DMS 273 treated with DMSO at 0.1 percent for 48 hours (cell line): ENCODE data around the gene RSPH6A.

Experiments
- DNase-seq: peaks from one replicate; lab custom pipeline; 2025; lab: John Stamatoyannopoulos, UW

Gene RSPH6A

DNA sequence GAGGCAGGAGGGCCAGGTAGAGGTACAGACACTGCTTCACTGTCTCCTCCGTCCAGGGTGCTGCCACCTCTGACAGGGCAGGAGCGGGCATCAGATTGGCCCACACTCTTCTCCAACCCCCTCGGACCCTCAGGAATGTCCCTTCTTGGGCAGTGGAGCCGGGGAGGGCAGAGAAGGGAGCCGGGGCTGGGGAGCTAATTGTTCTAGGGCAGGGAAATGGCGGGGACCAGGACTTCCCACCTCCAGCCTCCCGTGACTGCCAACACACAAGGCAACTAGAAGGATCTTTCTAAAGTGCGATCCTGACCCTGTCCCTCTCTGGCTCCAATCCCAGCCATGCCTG lies 10.1 kb upstream of the RSPH6A start:
- no peak for DNase-seq

GRCh38 chr19:45824531-45825262 lies 9.6 kb upstream of the RSPH6A start:
- no peak for DNase-seq

DNA sequence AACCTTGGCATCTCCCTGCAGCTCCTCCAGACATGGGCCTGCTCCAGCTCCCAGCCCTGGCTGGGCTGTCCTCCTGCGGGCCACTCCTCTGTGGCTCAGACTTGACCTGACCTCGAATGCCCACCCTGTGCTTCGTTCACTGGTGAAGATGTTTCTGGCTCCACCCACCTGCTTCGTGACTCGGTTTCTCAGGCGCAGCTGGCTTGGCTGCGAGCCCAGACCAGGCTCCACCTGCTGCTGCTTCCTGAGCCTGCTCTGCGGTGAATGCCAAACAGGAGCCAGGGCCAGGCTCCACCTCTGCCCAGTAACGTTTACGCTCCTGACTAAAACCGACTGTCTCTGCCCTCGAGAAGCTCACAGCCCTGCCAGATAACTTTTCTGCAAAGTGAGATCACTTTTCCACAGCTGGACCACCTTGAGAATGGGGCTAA lies 8.9 kb upstream of the RSPH6A start:
- DNase-seq: no peak

DNA sequence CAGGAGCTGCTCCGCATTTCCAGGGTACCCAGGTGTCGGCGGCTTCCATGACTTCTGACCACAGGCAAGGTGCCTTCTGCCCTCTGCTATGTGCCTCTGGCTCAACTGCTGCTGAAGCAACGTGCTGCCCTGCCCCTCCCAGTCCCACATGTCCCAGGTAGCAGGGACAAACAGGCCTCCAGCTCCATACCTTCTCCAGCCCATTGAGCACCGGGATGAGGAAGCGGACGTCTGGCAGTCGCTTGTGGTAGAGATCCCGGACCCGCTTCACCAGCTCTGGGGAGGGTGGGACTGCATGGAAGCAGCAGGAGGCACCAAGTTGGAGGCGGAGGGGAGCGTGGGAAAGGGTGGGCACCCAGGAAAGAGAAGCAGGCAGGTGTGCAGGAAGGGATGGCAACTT lies 8.1 kb upstream of the RSPH6A start:
- DNase-seq: no peak

GRCh38 chr19:45822716-45823115 lies 7.6 kb upstream of the RSPH6A start:
- no peak for DNase-seq

DNA sequence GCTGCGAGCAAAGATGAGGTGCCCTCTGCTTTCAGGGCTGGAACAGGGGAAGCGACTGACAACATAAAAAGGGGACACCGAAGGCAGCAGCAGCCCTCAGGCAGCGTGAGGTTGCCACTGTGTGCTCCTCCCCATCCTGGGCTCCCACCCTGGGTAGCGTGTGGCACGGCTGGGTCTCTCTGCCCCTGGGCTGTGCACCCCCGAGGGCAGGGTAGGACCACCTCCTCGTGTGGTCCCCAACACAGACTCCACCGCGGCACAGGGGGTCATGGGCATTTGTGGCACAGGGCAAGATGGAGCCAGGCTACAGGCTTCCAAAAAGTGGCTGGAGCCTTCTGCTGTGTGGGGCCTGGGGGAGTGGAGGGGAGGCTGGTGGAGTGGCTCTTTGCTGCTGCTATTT lies 6.5 kb upstream of the RSPH6A start:
- DNase-seq: no peak

GRCh38 chr19:45821103-45821521 lies 6.0 kb upstream of the RSPH6A start:
- no peak for DNase-seq

- no peak for DNase-seq
Measured at GRCh38 chr19:45820413-45821102, 5.5 kb upstream of the RSPH6A start.

- no peak for DNase-seq
Measured at GRCh38 chr19:45819769-45820168, 4.7 kb upstream of the RSPH6A start.

DNA sequence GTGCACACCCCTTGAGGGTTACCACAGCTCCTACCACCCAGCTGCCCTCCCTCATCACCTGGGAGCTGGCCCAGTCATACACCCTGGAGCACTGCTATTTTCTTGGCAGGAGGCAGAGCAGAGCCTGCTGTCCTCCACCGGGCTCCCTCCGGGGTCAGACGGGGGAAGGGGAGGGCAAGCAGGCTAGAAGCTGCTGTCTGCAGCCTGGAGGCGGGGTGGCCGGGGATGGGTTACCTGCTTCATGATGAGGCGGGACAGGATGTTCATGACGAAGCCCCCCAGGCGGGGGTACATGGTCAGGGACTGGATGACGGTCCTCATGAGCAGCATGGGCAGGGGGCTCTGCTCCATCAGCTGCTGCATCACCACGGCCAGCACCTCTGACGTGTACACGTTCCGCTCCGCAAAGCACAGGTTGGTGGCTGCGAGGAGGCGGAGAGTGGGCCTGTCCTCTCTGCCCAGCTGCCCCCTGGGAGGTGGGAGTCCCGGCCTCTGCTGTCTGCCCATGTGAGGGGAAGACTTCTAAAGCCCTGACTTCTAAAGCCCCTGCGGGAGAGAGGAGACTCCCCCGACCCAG lies 2.7 kb upstream of the RSPH6A start:
- no peak for DNase-seq

DNA sequence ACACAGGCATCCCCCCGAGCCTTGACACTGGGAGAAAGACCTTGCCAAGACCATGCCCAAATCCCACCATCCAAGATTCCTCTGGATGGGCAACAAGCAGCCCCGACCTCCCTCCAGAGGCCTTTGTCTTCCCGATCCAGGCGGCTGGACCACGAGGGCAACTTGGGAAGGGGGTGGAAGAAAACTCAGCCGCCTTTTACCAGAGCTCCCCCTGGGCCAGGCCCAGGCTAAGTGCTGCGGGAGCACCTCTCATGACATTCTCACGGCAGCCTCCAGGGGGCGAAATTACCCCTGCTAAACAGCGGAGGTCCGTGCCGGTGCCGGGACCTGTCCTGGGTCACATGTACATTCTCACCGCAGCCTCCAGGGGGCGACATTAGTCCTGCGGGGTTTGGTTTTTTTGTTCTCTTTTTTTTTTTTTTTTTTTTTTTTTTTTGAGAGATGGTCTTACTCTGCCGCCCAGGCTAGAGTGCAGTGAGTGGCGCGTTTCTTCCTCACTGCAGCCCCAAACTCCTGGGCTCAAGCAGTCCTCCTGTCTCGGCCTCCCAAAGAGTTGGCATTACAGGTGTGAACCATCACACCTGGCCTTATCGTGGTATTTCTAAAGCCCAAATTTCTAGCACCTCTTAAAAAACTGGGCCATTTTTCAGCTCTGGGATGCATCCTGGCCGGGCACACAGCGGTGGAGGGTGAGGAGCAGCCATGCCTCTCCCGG lies 2.1 kb upstream of the RSPH6A start:
- DNase-seq: peak; percentile 81

DNA sequence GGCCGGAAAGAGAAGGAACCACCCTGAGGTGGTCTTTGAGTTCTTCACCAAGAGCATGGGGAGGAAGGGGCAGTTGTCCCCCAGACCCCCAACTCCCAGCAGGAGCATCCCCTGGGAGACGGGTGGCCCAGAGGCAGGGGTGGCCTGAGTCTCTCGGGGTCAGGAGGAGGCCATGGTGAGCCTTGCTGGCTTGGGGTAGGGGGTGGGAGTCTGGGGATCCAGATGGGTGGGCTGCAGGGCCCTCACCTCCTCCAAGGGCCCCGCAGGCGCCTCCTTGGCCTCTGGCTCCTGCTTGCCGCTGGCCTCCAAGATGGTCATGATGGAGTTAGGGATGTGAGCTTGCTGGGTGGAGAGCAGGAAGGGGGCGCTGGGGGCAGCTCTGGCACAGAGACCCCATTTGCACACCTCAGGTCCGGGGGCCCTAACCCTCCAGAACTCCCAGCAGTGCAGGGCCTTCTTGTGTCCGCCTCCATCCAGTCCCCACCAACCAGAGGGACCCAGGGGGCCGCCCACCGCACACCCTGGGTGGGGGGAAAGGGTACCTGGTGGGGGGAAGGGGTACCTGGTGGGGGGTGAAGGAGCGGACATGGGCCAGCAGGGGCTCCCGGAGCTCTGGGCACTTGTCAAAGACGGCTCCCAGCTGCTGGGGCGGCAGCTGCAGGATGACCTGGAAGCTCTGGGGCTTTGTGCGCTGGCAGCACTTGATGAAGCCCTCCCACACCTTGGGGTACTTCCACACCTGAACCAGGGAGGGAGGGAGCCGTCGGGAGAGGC lies 1.3 kb upstream of the RSPH6A start:
- DNase-seq: no peak

GRCh38 chr19:45815481-45816216 lies 541 bp upstream of the RSPH6A start:
- no peak for DNase-seq

DNA sequence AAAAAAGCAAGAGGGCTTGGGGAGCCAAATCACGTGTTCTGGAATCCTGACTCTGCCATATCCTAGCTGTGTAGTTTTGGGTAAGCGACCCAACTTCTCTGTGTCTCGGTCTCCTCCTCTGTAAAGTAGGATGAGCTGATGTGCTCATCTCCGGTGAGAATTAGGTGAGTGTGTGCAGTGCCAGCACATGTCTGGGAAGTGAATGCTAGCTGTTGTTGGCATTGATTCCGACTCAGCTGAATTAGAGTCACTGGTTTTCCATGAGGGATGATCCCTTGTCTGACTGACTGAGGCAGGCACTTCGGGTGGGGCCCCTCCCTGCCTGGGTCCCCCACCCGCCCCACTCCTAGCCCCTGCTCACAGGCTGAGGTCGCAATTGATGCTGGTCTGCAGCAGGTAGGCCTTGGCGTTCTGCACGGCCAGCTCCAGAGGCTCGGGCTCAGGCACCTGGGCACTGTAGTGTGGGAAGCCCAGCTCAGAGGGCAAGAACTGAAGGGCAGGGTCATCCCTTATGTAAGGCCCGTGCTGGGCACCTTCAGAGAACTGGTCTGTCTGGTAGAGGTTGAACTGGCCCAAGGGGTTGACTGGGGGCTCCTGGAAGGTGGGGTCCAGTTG lies 835 bp downstream of the RSPH6A start:
- DNase-seq: no peak

- DNase-seq: no peak
Measured at GRCh38 chr19:45812297-45812696, 2.8 kb downstream of the RSPH6A start.

DNA sequence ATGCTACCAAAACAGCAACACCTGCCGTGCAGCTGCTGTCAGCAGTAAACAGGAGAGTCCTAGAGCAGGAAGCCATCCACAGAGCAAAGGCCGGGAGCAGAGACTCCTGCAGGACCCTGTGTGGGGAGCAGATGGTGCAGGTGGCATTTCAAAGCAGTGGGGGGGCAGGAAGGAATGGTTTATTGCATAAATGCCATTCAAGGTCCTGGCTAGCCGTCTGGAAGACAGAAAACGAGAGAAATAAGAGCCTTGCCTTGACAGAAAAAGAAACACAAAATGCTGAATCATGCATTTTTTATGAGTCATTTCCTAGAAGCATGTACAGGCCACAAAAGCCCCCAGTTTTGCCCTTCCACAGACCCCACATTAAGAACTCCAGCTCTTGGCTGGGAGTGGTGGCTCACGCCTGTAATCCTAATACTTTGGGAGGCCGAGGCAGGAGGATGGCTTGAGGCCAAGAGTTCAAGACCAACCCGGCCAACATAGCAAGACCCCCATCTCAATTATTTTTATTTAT lies 5.4 kb downstream of the RSPH6A start:
- DNase-seq: peak; percentile 93

- DNase-seq: no peak
Measured at GRCh38 chr19:45805719-45806118, 9.4 kb downstream of the RSPH6A start.

DNA sequence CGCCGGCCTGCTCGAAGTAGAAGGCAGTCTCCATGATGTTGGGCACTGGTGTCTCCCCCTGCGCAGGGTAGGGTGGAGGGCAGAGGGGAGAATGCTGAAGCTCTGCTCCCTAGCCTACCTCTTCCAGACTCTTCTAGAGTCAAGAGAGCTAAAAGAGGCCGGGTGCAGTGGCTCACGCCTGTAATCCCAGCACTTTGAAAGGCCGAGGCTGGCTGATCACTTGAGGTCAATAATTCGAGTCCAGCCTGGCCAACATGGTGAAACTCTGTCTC lies 10.2 kb downstream of the RSPH6A start:
- no peak for DNase-seq

GRCh38 chr19:45804140-45804958 lies 10.8 kb downstream of the RSPH6A start:
- DNase-seq: no peak

- DNase-seq: no peak
Measured at GRCh38 chr19:45801603-45802175, 13.4 kb downstream of the RSPH6A start.
